NCI-H2196 treated with DMSO at 0.1 percent for 48 hours (cell line): ENCODE measurements around the gene EIF5A.
"Not testable (repeated sequence)": the region's sequence is repeated elsewhere in the genome, so short reads cannot be mapped to it uniquely, and the experiment has no call there.

Source experiments
- DNase-seq: peaks from one replicate; lab custom pipeline; 2025; ENCODE audit not compliant: unreplicated experiment; lab: John Stamatoyannopoulos, UW

The EIF5A gene

DNA sequence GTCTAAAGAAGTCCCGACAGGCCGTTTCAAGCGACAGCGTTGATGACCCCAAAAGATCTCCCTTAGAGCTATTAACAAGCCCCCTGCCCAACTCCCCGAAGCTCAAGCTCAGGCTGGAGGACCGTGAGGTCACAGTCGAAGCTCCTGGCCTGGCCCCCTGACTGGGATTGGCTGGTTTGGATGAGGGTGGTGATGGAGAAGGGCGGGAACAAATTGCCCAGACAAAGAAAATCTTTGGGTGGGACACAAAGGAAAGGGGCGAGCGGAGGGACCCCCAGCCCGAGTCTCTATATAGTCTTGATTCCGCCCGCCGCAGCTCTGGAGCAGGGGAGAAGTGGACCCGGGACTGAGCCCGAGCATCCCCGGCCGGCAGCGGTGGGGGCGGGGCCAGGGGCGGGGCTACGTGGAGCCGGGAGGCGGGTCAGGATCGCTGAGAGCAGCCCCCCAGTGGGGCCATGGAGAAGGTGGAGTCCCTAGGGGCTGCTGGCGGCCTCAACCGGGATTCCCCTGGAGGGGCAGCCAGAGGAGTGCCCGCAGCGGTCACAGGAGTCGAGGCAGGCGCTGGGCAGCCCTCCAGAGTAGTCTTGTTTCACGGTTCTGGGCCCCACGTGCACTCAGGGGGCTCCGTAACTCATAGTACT, 22.7 kb downstream of the EIF5A start:
- peak; percentile 42 for DNase-seq

DNA sequence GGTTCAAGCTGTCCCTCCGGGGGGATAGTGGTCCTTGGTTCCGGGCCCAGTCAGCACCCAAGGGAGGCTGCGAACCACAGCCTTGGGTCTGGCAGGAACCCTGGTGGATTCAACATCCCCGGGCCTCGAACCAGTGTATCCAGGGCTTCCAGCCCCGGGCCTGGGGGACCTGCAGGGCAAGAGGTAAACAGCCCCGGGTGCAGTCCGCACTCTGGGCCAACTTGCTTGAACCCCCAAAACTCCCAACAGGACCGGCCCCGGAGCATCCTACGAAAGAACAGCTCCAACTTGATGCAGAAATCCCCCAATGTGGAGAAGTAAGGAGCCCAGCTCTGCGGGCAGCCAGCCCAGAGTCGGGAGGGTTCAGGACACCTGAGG, 23.2 kb downstream of the EIF5A start:
- no peak for DNase-seq

DNA sequence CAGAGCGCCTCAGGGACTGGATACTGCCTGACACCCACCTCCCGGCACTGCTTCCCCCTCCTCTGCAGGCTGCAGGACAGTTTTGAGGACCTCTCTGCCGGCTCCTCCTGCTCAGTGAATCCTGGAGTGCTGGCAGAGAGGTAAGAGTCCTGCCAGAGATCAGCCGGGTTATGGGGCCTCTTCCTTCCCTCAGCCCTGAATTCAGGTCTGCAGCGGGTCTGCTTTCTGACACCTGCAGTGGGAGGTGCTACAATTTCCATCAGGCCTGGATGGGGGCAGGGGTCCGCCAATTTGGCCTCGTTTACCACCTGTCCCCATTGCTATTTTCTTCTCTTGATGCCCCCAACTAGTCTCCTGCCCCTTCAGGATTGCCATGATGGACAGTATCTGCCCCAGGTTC, 24.7 kb downstream of the EIF5A start:
- no peak for DNase-seq

DNA sequence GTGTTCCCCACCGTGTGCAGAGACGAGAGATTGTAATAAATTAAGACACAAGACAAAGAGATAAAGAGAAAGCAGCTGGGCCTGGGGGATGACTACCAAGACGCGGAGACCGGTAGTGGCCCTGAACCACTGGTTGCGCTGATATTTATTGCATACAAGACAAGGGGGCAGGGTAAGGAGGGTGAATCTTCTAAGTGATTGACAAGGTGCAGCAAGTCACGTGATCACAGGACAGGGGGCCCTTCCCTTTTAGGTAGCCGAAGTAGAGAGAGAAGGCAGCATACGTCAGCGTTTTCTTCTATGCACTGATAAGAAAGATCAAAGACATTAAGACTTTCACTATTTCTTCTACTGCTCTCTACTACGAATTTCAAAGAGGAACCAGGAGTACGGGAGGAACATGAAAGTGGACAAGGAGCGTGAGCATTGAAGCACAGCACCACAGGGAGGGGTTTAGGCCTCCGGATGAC, 25.2 kb downstream of the EIF5A start:
- DNase-seq: not testable (repeated sequence)

DNA sequence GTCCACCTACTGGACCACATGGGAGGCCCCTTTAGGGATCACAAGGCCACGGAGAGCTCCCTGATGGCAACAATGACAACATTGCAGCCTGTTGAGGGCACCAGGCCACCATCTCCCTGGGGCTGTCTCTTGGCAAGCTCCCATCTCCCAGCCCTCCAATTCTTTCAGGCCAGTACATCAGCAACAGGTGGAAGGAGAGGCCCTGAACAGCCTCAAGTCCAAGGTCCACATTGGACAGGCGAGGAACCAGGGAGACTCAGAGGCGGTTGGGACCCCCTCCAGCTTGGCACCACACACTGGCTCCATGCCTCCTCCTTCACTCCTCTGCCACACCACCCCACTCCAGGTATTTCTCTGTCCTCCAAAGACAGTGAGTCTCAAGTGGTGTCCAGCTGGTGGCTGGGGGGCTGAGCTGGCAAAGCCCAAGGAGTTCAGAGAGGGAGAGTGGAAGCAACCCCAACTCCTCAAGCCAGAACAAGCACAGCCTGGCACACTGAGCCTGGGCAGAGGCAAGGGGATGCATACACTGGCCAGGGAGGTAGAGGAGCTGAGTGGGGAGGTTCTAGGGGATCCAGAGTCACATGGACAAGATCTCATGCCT, 27.6 kb downstream of the EIF5A start:
- DNase-seq: no peak

DNA sequence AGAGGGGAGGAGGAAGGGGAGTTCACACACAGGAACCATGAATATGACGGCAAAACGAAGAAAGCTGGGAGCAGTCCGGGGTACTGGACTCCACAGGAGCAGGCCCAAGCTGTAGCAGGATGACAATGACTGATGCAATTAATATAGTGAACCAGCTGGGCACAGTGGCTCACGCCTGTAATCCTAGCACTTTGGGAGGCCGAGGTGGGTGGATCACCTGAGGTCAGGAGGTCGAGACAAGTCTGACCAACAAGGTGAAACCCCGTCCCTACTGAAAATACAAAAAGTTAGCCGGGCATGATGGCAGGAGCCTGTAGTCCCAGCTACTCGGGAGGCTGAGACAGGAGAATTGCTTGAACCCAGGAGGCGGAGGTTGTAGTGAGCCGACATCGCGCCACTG, 28.3 kb downstream of the EIF5A start:
- DNase-seq: not testable (repeated sequence)

DNA sequence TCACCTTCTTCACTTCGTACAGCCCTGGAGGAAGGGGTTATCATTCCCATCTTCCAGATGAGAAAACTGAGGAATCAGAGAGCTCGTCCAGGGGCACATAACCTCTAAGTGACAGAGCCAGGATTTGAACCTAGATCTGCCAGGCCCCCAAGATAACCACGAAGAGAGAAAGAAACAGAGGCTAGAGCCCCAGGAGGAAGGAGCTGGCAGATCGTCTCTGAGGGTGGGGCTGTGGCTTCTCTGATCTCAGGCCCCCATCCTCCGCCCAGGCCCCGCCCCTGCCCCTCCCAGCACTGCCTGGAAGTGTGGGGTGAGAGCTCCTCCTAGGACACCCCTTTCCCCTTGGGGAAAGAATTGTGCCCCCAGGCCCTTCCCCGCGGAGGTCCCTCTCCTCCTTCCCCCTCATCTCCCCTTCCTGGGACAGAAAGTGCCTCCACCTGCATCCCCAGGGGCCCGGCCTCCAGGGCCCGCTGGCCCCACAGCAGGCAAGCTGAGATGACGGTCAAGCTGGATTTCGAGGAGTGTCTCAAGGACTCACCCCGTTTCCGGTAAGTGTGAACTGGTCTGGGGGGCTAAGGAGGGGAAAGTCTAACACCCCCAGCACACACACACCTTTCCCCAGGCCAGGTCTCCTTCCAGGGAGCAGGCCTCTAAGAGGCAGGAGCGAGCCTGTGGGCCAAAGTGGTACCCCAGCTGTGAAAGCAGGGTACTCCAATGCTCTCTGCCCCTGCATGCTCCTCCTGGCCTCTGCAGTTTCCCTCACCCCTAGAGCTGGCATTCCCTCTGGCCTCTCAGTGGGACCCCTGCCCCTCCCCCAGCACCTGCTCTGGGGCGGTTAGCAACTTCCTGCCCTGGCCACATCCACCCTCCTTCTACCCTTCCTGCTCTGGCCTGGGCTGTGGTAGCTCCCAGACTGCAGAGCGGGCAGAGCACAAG, 29.1 kb downstream of the EIF5A start, which contains the start of gene ACAP1:
ACAP1 (plus strand) TSS at position 290 of the 936 bp plus-strand sequence; CDS start at position 496, 206 bp downstream.
- DNase-seq: no peak

DNA sequence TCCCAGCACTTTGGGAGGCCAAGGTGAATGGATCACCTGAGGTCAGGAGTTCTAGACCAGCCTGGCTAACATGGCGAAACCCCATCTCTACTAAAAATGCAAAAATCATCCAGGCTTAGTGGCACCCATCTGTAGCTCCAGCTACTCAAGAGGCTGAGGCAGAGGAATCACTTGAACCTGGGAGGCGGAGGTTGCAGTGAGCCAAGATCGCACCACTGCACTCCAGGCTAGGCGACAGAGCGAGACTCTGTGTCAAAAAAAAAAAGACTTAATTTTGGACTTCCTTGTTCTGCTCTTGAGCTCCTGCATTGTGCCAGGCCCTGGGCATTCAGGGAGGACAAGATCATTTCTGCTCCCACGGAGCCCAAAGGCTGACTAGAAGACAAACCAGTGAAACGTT, 30.2 kb downstream of the EIF5A start:
- DNase-seq: not testable (repeated sequence)

DNA sequence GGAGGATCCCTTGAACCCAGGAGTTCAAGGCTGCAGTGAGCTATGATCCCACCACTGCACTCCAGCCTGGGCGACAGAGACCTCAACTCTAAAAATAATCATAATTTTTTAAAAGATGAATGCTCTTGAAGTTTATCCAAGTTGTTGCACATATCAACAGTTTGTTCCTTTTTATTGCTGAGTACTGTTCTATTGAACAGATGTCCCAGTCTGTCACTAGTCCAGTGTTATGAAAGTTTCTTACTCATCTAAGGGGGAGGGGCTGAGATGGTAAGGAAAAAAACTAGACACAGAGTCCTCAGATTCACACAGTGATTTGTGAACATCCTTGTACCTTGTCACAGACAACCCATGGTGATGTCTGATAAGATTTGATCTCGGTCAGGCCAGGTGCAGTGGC, 32.8 kb downstream of the EIF5A start:
- no peak for DNase-seq

DNA sequence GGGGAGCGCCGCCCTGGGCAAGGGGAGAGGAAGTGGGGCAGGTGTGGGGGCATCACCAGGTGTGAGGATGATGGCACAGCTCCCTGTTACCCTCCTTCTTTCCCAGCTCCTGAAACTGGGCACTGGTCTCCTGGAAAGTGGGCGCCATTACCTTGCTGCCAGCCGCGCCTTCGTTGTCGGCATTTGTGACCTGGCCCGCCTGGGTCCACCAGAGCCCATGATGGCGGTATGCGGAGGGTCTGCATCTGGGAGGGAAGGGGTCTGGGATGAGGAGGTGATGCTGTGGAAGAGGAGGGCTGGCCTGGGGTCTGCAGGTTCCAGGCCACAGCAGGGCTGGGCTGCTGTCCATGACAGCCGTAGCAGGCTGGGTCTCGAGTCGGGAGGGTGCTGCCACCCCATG, 34.4 kb downstream of the EIF5A start:
- no peak for DNase-seq

DNA sequence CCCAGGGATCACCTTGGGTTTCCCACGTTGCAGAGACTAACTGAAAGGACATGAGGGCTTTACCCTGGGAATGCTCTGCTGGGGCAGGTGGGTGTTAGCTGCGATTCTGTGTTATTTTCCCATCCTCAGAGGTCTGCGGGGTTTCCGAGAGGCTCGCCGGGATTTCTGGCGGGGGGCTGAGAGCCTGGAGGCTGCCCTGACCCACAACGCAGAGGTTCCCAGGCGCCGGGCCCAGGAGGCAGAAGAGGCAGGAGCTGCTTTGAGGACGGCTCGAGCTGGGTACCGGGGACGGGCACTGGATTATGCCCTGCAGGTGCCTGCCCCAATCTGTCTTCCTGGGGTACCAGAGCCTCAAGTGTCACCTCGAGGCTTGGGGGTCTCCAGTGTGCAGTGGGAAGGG, 35.8 kb downstream of the EIF5A start:
- DNase-seq: no peak

DNA sequence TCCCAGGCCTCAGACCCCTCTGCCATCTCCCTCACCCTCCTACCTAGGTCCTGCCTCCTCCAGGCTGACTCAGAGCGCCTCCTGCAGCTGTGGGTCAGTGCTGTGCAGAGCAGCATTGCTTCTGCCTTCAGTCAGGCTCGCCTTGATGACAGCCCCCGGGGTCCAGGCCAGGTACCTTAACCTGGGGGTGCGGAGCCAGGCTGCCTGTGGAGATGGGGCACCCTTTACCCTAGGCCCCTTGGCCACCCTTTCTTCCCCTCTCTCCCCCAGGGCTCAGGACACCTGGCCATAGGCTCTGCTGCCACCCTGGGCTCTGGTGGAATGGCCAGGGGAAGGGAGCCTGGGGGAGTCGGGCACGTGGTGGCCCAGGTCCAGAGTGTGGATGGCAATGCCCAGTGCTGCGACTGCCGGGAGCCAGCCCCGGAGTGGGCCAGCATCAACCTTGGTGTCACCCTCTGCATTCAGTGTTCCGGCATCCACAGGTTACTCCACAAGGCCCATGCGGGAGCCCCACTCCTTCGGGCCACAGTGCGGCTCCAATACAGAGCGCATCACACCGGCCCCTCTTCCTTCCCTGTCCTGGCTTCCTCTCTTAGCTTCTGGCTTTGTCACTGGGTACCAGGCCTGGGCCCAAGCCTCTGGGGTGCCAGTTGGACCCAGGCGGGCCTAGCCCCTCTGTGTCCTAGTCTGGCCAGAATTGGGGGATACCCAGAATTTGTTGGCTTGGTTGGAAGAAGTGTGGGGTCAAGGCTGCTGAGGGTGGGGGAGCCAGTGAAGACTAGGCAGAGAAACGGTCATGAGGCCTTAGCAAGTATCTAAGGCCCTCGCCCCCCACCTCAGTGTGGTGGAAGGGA, 39.6 kb downstream of the EIF5A start:
- no peak for DNase-seq

DNA sequence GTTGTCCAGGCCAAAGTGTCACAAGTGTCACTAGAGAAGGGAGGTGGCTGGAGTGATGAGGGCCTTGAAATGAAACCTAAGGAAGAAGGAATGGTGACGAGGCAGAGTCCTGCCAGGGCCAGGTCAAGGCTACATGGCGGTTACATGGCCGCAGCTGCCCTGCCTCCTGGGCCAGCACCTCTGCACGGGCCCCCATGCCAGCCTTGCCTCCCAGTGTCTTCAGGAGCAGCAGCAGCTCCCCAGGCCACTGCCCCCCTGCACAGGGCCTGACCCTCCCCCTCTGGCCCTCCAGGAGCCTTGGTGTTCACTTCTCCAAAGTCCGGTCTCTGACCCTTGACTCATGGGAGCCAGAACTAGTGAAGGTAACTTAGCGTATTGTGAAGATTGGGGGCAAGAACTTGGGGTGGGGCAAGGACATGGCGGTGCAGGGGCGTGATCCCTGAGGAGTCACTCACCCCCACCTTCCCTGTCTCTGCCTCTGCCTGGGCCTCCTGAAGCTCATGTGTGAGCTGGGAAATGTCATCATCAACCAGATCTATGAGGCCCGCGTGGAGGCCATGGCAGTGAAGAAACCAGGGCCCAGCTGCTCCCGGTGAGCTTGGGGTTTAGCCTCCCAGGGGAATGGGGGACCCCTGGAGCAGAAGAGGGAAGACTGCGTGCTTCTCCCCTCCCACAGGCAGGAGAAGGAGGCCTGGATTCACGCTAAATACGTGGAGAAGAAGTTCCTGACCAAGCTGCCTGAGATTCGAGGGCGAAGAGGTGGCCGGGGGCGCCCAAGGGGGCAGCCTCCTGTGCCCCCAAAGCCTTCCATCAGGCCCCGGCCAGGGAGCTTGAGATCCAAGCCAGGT, 40.4 kb downstream of the EIF5A start:
- DNase-seq: no peak

DNA sequence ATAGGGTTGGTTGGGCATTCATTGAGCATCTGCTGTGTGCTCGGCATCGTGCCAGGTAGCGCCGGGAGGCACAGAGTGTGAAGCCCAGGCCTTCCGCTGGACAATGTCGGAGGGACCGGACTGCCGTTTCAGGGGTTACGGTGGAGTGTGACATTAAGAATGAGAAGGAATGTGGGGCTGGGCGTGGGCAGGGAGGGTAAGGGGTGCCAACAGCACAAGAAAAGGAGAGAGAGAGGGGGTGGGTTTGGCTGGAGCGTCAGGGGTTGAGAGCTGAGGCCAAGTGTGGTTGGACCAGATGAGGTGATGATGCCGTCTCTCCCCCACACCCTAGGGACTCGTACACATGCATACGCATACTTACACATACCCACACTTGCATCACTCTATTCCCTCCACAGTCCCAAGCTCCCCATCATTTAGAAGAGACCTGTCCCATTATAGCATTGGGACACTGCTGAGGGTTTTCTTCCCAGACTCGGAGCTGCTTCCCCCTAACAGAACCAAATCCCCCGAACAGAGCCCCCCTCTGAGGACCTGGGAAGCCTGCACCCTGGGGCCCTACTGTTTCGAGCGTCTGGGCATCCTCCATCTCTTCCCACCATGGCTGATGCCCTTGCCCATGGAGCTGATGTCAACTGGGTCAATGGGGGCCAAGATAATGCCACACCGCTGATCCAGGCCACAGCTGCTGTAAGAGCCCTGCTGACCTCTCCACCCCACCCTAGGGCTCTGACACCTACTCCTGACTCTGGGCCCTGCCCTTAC, 41.2 kb downstream of the EIF5A start:
- DNase-seq: no peak

DNA sequence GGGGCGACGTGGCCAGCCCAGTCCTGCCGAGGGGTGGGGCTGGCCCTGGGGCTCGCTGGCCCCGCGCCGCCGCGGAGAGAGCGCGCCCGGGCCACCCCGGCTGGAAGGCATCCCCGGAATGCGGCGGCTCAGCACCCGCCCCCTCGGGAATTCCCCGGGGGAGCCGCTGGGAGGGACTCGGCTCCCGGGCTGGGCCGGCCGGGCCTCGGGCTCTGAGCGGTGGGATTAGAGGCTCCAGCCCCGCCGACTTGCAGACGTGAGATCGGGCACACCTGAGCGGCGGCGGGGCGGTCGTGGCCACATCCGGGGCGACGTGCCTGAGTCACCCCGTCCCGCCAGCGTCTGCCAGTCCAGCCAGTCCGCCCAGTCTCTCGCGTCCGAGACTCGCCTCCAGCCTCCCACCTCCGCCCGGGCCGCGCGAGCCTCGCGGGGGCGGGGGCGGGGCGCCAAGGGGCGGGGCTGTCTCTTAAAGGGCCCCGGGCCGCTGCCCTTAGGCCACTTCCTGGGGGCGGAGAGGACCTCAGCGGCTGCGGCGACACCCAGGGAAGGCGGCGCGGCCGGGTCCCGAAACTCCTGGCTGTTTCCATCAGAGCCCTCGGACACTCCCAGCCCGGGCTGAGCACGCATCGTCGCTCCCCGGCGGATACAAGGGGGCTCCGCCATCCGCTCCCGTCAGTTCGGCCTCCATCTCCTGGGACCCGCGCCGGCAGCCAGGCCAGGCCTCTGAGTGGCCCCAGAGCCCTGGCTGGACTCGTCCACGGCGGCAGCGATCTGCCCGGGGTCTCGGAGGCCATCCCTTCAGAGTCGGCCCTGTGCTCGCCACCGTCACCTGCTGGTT, 44.5 kb downstream of the EIF5A start, which contains the start of gene KCTD11:
KCTD11 (plus strand) TSS at position 498 of the 838 bp plus-strand sequence.
- peak; percentile 14 for DNase-seq

DNA sequence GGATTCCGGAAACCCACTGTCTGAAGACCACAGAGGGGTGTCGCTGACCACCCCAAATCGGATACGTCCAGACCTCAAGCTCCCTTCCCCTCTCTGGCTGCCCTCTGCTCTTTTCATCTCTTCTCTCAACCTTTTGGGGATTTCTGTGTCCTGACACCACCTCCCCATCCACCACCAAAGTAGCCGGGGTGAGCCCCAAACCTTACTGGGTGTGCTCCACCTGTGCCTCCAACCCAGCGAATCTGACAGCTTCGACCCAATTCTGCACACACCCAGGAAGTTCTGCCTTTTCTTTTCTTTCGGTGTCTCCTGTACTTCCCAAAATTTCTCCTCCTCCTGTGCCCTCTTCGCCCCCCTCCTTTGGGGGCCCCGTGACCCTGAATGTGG, 45.1 kb downstream of the EIF5A start:
- DNase-seq: no peak

DNA sequence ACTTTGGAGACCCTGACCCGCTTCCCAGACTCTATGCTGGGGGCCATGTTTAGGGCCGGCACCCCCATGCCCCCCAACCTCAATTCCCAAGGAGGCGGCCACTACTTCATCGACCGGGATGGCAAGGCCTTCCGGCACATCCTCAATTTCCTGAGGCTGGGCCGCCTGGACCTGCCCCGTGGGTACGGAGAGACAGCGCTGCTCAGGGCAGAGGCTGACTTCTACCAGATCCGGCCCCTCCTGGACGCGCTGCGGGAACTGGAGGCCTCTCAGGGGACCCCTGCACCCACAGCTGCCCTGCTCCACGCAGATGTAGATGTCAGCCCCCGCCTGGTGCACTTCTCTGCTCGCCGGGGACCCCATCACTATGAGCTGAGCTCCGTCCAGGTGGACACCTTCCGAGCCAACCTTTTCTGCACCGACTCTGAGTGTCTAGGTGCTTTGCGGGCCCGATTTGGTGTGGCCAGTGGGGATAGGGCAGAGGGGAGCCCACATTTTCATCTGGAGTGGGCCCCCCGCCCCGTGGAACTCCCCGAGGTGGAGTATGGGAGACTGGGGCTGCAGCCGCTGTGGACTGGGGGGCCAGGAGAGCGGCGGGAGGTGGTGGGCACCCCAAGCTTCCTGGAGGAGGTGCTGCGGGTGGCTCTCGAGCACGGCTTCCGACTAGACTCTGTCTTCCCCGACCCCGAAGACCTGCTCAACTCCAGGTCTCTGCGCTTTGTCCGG, 45.6 kb downstream of the EIF5A start:
- no peak for DNase-seq
